ENCODE results near the gene STAT6. TPM values are rescaled to one million over a fixed set of nuclear protein-coding genes. Genes with fewer than 3 reads are reported as not detected.

STAT6 gene
- total and polyA plus RNA-seq, 11 donors: 31.6 to 87.7 (median 38.4) TPM

GRCh38 chr12:57089271-57090245 lies 21.6 kb downstream of the STAT6 start:
- no peaks in the 10 kb centered on the region for H3K27me3 ChIP-seq
- H3K9me3 ChIP-seq: no peaks in the 10 kb centered on the region
- peaks cover 0 to 34% (median 30%) of the 10 kb centered on the region in 9 donors for H3K36me3 ChIP-seq
- peak overlapping the region; percentile 93 to 100 (median 99) for H3K27ac ChIP-seq
- H3K4me1 ChIP-seq: peaks cover 0 to 75% (median 50%) of the 10 kb centered on the region in 12 donors
- intact Hi-C loops (cut with DNase I): loop anchor here in 3 of 10 donors (1.0 to 2.0 kb wide), 3 partner anchors 21 to 22 kb away; partner anchors contain the start of gene STAT6 (in 2 of the 3)
- 2 to 6% (median 3%) methylated on average over 37 to 45 of the region's 45 CpGs for WGBS, 4 donors
- peak overlapping the region; percentile 52 to 97 (median 81) for H3K4me3 ChIP-seq
- ATAC-seq (peak; percentile 2 to 38 (median 10)), DNase-seq (peak; percentile 88 to 90 (median 89))
- TF ChIP-seq POLR2A (IDR thresholded peaks at IDR 0.05): peak in 1 of 2 donors; percentile 49
- no peak for TF ChIP-seq CTCF (IDR thresholded peaks at IDR 0.05)

- Histone ChIP-seq H3K4me3 (peak within 1 kb of the TSS; percentile 52 to 97 (median 81)), H3K36me3 (peaks cover 0 to 31% (median 26%) of the 10 kb centered on the region in 9 donors), H3K4me1 (peaks cover 0 to 71% (median 43%) of the 10 kb centered on the region in 12 donors), H3K27me3 (no peaks in the 10 kb centered on the region), H3K9me3 (no peaks in the 10 kb centered on the region), H3K27ac (peak within 1 kb of the TSS; percentile 93 to 100 (median 99))
- WGBS, 4 donors: 0 to 1% (median 0%) methylated on average over 38 to 91 of the region's 91 CpGs
- TF ChIP-seq POLR2A (IDR thresholded peaks at IDR 0.05): peak in 1 of 2 donors; percentile 60
- no peak for TF ChIP-seq CTCF (IDR thresholded peaks at IDR 0.05)
- intact Hi-C loops (cut with DNase I): loop anchor here in 3 of 10 donors (1.0 to 2.0 kb wide), 3 partner anchors 22 to 23 kb away; partner anchors contain the start of gene STAT6 (in 2 of the 3)
- DNase-seq (peak; percentile 97 to 98 (median 98)), ATAC-seq (peak; percentile 77 to 87 (median 81))
These were observed 22.6 kb downstream of the STAT6 start, which contains the start of gene NAB2 for GRCh38 chr12:57088354-57089270. TSS of gene NAB2 (plus strand) at chr12:57089114. CDS start at chr12:57089272, 158 bp downstream.

GRCh38 chr12:57087691-57088353 lies 23.3 kb downstream of the STAT6 start:
- no peak for TF ChIP-seq POLR2A (IDR thresholded peaks at IDR 0.05)
- no peak for TF ChIP-seq CTCF (IDR thresholded peaks at IDR 0.05)
- no peaks in the 10 kb centered on the region for H3K9me3 ChIP-seq
- peaks cover 0 to 25% (median 18%) of the 10 kb centered on the region in 9 donors for H3K36me3 ChIP-seq
- intact Hi-C loops (cut with DNase I): loop anchor here in 2 of 10 donors (2.0 kb wide), 1 partner anchor 23 kb away; the partner anchor contains the start of gene STAT6 (in 2 of the 2)
- peaks cover 0 to 63% (median 37%) of the 10 kb centered on the region in 12 donors for H3K4me1 ChIP-seq
- 1 to 2% (median 2%) methylated on average over 21 to 37 of the region's 37 CpGs for WGBS, 4 donors
- peak overlapping the region; percentile 52 to 97 (median 80) for H3K4me3 ChIP-seq
- DNase-seq (peak; percentile 89 to 91 (median 90)), ATAC-seq (peak; percentile 49 to 67 (median 55))
- H3K27ac ChIP-seq: peak overlapping the region; percentile 93 to 100 (median 99)
- no peaks in the 10 kb centered on the region for H3K27me3 ChIP-seq

Data from heart left ventricle (tissue), 16 donors.